Smooth muscle cell of the brain vasculature (primary cell): Measurements from ENCODE around the gene LRGUK.

ENCODE experiments used
- DNase-seq: peaks from one replicate; pipeline ENCODE4 v3.0.0-alpha.2; 2012; ENCODE audit warnings: low read depth, low spot score

LRGUK gene

GRCh38 chr7:134126146-134126545, 994 bp upstream of the LRGUK start:
- no peak for DNase-seq

- no peak for DNase-seq
These were observed 559 bp upstream of the LRGUK start for GRCh38 chr7:134126596-134126965.

DNA sequence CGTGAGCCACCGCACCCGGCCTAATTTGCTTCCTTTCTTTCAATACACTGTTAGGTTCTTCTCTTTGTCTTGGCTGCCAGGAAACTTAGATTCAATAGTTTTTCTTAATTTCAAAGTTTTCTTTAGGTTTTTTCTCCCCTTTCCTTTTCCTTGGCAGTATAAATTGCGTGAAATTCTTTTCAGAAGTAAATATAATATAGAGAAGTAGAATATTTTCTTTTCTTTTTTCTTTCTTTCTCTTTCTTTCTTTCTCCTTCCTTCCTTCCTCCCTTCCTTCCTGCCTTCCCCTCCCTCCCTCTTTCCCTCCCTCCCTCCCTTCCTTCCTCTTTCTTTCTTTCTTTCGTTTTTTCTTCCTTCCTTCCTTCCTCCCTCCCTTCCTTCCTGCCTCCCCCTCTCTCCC, 1.7 kb downstream of the LRGUK start:
- DNase-seq: no peak

GRCh38 chr7:134129856-134130523, 2.9 kb downstream of the LRGUK start:
- no peak for DNase-seq

DNA sequence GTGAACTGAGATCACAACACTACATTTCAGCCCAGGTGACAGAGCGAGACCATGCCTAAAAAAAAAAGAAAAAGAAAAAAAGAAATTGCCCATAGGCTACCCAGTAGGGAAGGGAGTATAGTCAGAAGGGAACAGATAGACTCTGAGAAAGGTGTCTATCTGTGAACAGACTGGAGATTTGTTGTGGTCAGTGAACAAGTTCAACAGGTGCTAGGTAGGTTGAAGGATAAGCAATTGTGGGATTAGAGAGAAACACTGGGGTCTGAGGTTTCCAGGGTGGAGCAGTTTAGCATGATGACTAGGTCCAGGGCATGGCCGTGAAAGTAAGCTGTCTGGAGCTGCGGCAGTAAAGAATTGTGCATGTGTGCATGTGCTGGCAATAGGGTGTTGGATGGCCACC, 6.9 kb downstream of the LRGUK start:
- DNase-seq: no peak

GRCh38 chr7:134140889-134141867, 14.0 kb downstream of the LRGUK start:
- peak; percentile 12 for DNase-seq

DNA sequence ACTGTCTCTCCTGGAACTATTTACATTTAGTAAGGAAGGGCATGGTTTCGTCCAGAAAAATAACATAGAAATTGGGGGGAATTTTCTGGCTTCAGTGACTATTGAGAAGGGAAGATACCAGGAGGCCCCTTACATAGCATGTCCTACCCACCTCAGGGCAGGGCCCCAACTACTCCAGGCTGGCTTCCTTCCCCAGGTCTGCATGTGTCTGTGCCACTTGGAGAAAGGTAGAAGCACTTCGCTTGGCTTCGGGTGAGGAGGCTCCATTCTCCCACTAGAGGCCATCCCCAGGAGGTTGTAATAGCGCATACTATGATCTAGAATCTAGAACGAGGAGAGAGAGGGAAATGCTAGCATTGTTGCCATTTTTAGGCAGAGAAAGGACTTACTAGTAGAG, 14.7 kb downstream of the LRGUK start:
- DNase-seq: no peak

DNA sequence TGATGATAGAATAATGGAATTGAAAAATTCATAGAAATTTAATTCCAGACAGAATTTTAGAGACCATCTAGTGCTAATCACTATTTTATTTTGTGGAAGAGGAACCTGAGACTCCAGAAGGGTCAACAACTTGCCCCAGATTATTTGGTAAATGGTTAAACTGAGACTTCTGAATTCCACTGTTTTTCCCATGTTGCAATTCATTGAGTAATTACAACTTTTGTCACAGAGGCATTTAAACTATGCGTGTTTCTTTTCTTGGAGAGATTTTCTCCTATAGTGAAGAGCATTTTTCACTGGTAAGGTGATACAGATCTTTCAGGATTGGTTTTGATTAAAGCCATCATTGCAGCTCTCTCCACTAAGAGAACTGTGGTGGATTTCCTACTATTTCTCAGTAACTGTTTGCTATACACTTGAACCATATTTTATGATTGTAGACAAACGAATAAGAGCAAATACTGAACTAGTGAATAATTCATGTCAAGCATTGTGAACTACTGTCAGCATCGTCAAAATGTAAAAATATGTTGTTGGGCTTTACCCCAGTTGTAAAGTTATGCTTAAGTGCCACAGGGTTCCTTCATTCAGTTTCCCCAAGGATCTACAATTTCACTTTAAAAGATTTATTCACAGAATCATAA, 26.5 kb downstream of the LRGUK start:
- DNase-seq: no peak

GRCh38 chr7:134154581-134155130, 27.5 kb downstream of the LRGUK start:
- no peak for DNase-seq

DNA sequence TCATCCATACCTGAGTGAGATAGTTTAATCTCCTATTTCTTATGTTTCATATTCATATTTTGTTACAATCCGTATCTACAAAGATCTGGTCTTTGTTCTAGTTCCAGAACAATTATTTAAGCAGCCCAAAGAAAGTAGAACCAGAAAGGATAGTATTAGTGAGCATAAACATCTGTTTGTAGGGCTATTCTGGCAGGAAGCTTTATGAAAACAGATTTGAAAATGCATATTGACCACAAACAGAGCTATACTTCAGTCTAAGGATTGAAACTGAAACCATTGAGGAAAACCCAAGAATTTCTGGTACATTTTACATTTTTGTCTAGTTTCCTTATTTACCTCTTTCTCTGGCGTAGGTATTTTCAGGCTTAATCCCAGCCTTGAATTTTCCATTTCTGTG, 28.1 kb downstream of the LRGUK start:
- no peak for DNase-seq

DNA sequence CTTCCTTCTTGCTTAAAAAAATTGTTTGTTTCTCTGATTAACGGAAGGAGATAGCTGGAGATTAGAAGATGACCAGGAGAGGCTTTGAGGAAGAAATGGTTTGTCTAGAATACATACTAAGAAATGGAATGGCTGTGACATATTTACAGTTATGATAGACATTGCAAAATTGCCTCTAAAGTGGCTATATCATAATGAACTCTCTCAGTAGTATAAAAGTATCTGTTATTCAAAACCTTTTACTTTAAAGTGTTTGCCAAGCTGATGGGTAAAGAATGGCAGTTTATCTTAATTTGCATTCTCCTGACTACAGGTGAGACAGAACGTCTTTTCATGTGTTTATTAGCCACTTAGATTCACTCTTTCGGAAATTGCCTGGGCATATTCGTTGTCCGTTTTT, 28.7 kb downstream of the LRGUK start:
- DNase-seq: no peak

- no peak for DNase-seq
These were observed 38.1 kb downstream of the LRGUK start for GRCh38 chr7:134165252-134165651.

DNA sequence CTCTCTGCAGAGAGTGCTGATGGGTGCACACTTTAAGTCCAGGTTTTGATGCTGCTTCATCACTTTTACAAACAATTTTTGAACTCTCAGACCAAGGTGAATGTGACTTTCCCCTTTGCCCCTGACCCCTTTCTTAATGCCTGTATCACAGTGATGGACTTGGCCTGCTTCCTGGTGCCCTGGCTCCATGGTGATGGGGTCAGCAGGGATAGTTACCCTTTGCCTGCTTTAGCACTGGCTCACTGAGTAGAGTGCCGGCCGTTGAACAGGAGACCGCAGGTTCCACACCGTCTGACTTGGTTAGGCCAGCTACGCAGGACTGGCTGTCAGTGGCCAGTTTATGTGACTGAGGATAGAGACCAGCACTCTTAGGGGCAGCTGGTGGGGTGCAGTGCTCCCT, 40.1 kb downstream of the LRGUK start:
- DNase-seq: no peak

DNA sequence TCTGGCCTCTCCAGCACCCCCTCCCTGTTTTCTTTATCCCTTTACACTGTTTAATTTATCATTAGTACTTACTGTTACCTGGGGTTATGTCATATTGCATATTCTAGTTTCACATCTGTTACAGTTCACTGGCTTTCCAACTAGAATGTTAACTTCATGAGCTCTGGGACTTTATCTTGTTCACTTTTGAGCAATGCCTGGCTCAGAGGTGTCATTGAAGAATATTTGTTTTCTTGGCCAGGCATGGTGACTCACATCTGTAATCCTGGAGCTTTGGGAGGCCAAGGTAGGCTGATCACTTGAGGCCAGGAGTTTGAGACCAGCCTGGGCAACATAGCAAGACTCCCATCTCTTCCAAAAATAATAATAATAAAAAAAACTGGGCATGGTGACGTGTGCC, 40.7 kb downstream of the LRGUK start:
- no peak for DNase-seq

DNA sequence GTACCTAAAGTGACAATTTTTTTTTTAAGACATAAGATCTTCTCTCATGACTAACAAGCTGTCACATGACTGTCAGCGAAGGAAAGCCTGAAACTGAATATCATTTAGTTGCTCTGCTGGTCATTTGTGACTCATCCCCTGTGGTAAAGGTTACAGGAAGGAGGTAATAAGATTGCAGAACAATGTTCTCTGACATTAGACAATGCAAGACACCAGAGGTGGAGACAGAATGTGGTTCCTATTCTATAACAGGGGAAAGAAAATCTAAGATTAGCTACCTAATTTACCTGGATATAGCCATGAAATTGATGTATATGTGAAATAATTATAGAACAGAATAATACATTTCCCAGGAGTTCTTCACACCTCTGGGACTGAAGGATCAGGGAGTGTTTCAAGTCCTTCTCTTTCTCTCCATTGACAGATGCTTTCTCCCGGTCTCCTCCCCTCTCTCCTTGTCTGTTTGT, 47.7 kb downstream of the LRGUK start:
- DNase-seq: peak; percentile 33

DNA sequence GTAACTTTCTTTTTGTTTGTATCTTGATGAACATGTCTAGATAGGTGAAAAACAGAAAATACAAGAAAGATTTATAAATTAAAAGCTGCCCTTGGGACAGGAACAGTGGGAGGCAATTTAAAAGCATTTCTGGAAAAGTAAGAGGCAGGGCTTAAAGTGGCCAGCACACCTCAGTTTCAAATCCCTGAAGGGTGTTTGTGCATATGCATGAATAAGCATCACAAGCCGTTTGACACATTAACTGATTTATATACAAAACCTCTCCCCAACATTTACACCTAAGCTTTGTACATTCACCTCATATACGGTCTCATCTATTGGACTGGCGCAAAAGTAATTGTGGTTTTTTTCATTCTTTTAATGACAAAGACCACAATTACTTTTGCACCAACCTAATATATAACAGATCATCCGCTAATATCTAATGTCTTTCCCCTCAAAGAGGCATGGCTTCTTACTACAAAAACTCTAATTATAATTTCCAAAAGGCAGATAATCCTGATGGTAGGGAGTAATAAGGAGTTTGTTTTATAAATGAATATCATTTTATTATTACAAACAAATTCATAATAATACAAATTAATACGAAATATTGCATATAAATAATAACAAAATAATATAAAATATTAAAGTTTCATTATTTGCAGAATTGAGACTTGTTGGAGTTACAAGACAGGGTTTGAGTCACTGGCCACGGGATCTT, 48.3 kb downstream of the LRGUK start:
- no peak for DNase-seq

DNA sequence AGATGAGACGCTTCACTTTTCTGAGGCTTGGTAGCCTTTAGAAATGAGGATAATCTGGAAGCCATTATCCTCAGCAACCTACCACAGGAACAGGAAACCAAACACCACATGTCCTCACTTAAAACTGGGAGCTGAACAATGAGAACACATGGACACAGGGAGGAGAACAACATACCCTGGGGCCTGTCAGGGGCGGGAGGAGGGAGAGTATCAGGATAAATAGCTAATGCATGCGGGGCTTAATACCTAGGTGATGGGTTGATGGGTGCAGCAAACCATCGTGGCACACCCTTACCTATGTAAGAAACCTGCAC, 48.9 kb downstream of the LRGUK start:
- DNase-seq: no peak

DNA sequence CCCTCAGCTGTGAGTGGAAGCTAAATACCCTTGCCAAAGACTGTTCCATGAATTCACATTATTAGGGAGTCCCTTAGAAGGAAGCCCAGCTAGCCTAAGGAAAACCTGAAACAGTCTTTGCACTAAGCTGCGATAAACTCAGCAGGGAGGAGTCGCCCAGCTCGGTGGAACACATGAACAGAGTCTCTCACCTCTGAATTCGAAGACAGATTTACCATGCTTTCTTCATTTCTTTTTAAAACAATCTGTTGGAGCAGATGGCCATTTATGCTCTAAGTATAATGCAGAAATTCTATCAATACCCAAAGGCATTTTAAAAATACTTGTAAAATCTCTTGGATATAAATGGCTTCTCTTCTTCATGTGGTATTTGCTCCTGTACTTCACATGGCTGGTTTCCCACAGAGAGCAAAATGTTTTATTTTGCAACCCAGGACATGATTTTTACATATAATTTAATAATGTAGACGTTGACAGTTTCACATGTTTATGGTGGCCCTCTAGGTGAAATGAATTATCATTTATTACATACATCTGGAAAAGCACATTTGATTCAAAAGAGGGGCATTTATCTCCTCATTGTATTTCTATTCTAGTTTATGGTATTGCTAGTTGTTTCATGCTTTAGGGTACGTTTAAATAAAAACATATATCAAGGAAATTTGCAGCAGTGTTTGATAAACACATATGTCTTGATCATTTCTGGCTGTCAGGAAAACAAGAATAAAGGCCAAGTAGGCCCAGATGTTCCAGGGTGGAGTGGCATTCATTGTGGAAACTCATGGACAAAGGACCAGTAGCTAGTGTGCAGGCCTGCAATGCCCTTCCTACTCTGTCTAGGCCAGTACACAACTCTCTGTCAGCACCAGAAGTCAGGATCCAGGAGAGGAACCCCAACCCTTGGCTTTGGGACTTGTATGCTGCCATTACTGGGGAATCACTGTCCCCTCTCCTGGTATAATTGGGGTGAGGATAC, 52.2 kb downstream of the LRGUK start:
- no peak for DNase-seq

DNA sequence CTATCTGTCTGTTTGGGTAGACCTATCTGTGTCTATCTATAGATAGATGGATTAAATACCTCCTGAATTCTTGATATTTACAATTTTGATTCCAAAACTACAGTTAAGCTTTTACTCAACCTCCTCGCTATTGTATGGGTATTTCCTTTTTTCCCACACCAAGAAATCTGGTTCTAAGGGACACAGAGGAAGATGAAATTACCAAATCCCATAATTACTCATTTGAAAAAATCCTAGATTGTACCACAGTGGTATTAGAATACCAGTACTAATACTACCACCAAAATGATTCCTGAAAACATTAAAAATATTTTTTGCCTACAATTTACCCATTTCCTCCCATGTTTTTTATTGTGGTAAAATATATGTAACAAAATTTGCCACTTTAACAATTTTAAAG, 53.2 kb downstream of the LRGUK start:
- DNase-seq: no peak

GRCh38 chr7:134182078-134182477, 54.9 kb downstream of the LRGUK start:
- no peak for DNase-seq

GRCh38 chr7:134184767-134185166, 57.6 kb downstream of the LRGUK start:
- no peak for DNase-seq
